ENCODE results near the gene SRC.

The SRC gene

DNA sequence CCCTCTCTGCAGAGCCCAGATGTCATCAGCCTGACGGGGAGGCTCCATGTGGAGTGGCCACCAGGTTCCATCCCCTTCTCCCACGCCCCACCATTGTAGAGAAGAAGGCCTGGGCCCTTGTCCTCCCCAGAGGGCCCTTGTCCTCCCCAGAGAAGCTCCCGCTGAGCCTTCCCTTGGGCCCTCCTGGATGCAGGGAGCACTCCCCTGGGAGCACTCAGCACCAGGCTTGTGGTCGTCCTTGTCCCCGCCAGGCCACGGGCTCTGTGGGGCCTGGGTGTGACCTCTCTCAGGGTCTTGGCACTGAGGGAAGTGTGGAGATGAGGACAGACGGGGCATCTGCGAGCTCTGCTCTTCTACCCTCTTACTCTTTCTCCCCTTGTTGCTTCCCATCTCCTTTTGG, 91.7 kb downstream of the SRC start:
- TF ChIP-seq EZH2 (IDR thresholded peaks at IDR 0.05; ENCODE audit: borderline replicate concordance, low read length), result no peak
- TF ChIP-seq, protein P1, sequence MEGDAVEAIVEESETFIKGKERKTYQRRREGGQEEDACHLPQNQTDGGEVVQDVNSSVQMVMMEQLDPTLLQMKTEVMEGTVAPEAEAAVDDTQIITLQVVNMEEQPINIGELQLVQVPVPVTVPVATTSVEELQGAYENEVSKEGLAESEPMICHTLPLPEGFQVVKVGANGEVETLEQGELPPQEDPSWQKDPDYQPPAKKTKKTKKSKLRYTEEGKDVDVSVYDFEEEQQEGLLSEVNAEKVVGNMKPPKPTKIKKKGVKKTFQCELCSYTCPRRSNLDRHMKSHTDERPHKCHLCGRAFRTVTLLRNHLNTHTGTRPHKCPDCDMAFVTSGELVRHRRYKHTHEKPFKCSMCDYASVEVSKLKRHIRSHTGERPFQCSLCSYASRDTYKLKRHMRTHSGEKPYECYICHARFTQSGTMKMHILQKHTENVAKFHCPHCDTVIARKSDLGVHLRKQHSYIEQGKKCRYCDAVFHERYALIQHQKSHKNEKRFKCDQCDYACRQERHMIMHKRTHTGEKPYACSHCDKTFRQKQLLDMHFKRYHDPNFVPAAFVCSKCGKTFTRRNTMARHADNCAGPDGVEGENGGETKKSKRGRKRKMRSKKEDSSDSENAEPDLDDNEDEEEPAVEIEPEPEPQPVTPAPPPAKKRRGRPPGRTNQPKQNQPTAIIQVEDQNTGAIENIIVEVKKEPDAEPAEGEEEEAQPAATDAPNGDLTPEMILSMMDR (IDR thresholded peaks at IDR 0.05; ENCODE audit: low read length), result no peak
- Histone ChIP-seq H3K27ac (ENCODE audit: low read depth, low read length, poor library complexity, severe bottlenecking) (no peak overlapping the region), H2AFZ (ENCODE audit: low read length) (no peak overlapping the region), H3K4me3 (ENCODE audit: low read depth, low read length, poor library complexity, severe bottlenecking) (no peak overlapping the region), H3F3A (ENCODE audit: insufficient read depth, low read length) (no peaks in the 10 kb centered on the region), H3K4me2 (ENCODE audit: low read length) (no peak overlapping the region), H3K9me2 (ENCODE audit: low read depth, low read length) (no peaks in the 10 kb centered on the region), H4K20me1 (ENCODE audit: insufficient read depth, low read length) (no peaks in the 10 kb centered on the region), H3K9ac (ENCODE audit: low read length) (no peak overlapping the region), H3K4me1 (ENCODE audit: insufficient read depth, low read length, severe bottlenecking) (no peaks in the 10 kb centered on the region), H3K79me2 (ENCODE audit: insufficient read depth, low read length) (no peaks in the 10 kb centered on the region), H3K27me3 (ENCODE audit: insufficient read depth, low read length) (no peaks in the 10 kb centered on the region), H3K9me3 (ENCODE audit: low read length) (no peaks in the 10 kb centered on the region), H3K36me3 (ENCODE audit: insufficient read depth, low read length) (no peaks in the 10 kb centered on the region)

DNA sequence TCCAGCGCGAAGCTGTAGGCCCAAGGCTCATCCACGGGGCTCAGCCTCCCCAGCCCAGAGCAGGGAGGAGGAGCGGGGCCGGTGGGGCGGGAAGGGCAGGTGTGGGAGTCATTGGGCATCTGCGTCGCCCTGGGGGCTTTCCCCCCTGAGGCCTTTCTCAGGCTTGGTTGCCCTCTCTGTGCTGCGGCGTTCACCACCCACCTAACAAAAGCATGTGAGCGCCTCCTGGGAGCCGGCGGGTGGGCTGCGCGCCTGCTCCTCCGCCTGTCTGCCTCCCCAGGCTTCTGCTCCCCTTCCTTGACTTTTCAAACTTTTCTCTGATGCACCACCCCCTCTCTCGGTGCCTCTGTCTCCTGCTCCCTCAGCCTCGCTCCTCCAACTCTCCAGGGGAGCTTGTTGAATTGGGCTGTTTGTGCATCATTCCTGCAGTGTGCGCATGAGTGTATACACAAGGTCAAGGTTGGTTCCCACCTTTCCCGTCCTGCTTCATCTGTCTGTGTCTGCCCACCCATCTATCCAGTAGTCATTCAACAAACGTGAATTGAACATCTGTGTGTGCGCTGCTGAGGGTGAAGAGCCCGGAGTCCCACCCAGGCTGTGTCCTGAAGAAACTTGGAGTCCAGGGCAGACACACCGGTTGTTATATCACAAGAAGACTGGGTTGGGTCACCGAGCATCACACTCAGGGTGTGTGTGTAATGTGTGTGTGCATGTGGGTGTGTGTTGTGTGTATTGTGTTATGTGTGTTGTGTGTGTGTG, 92.7 kb downstream of the SRC start:
- no peaks in the 10 kb centered on the region for H3K36me3 ChIP-seq (ENCODE audit: insufficient read depth, low read length)
- H3K4me3 ChIP-seq (ENCODE audit: low read depth, low read length, poor library complexity, severe bottlenecking), result no peak overlapping the region
- no peaks in the 10 kb centered on the region for H3K27me3 ChIP-seq (ENCODE audit: insufficient read depth, low read length)
- no peak for TF ChIP-seq EZH2 (IDR thresholded peaks at IDR 0.05; ENCODE audit: borderline replicate concordance, low read length)
- TF ChIP-seq, protein P1 (IDR thresholded peaks at IDR 0.05; ENCODE audit: low read length), result no peak
- no peak overlapping the region for H3K4me2 ChIP-seq (ENCODE audit: low read length)
- no peaks in the 10 kb centered on the region for H3K9me3 ChIP-seq (ENCODE audit: low read length)
- H3F3A ChIP-seq (ENCODE audit: insufficient read depth, low read length), result no peaks in the 10 kb centered on the region
- H3K4me1 ChIP-seq (ENCODE audit: insufficient read depth, low read length, severe bottlenecking), result no peaks in the 10 kb centered on the region
- H3K27ac ChIP-seq (ENCODE audit: low read depth, low read length, poor library complexity, severe bottlenecking), result no peak overlapping the region
- H3K79me2 ChIP-seq (ENCODE audit: insufficient read depth, low read length), result no peaks in the 10 kb centered on the region
- H4K20me1 ChIP-seq (ENCODE audit: insufficient read depth, low read length), result no peaks in the 10 kb centered on the region
- H2AFZ ChIP-seq (ENCODE audit: low read length), result no peak overlapping the region
- H3K9ac ChIP-seq (ENCODE audit: low read length), result no peak overlapping the region
- no peaks in the 10 kb centered on the region for H3K9me2 ChIP-seq (ENCODE audit: low read depth, low read length)

DNA sequence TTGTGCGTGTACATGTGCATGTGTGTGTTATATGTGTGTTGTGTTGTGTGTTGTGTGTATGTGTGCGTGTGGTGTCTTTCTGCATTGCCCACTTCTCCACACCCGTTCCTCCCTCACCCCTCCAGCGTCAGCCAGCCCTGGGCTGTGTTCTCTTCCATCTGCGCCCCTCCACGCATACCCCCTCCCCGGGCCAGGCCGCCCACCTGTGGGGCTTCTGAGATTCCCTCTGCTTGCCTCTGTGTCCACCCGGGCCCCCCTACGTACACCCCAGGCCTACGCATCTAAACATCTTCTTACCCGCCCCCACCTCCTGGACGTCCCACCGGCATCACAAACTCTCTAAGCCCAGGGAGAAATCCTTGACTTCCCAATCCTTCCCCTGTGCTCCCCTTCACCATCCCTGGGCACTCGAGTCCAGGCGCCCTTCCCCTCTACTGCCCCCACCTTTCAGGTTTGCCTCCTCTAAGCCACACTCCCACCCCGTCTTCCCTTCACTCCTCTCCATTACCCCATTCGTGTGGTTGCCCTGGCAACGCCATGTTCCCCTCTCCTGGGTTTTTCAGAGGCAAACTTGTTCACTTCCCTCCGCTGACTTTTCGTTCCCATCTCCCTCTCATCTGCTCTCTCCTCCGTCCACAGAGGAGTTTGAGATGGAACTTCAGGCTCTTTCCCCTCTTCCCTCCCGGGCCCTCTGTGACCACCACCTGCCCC, 93.4 kb downstream of the SRC start:
- Histone ChIP-seq H3K9me2 (ENCODE audit: low read depth, low read length) (no peaks in the 10 kb centered on the region), H3K27me3 (ENCODE audit: insufficient read depth, low read length) (no peaks in the 10 kb centered on the region), H2AFZ (ENCODE audit: low read length) (no peak overlapping the region), H3K36me3 (ENCODE audit: insufficient read depth, low read length) (no peaks in the 10 kb centered on the region), H3K4me2 (ENCODE audit: low read length) (no peak overlapping the region), H4K20me1 (ENCODE audit: insufficient read depth, low read length) (no peaks in the 10 kb centered on the region), H3K27ac (ENCODE audit: low read depth, low read length, poor library complexity, severe bottlenecking) (no peak overlapping the region), H3K4me3 (ENCODE audit: low read depth, low read length, poor library complexity, severe bottlenecking) (no peak overlapping the region), H3K9ac (ENCODE audit: low read length) (no peak overlapping the region), H3K4me1 (ENCODE audit: insufficient read depth, low read length, severe bottlenecking) (no peaks in the 10 kb centered on the region), H3F3A (ENCODE audit: insufficient read depth, low read length) (no peaks in the 10 kb centered on the region), H3K79me2 (ENCODE audit: insufficient read depth, low read length) (no peaks in the 10 kb centered on the region), H3K9me3 (ENCODE audit: low read length) (no peaks in the 10 kb centered on the region)
- TF ChIP-seq EZH2 (IDR thresholded peaks at IDR 0.05; ENCODE audit: borderline replicate concordance, low read length), result no peak
- TF ChIP-seq, protein P1 (IDR thresholded peaks at IDR 0.05; ENCODE audit: low read length), result no peak

Data from OCI-LY1 (cell line).